ENCODE data around the gene ELFN1.

DNA sequence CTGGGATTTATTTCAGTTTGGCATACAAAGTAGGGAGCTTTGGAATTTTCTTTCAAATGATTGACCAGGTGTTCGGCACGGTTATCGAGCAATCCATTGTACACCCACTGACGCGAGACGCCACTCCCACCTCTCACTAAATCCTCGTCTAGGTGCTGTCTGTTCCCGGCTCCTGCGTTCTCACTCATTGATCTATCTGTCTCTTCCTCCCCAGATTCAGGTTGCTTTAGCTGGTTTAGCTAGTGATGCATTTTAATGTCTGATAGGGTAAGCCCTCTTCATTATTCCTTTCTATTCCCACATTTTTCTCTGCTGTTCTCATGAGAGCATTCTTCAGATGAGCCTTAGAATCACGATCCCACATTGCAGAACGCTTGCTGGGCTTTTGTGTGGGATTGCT is 91.7 kb downstream of the ELFN1 start:
- TF ChIP-seq, protein P1, sequence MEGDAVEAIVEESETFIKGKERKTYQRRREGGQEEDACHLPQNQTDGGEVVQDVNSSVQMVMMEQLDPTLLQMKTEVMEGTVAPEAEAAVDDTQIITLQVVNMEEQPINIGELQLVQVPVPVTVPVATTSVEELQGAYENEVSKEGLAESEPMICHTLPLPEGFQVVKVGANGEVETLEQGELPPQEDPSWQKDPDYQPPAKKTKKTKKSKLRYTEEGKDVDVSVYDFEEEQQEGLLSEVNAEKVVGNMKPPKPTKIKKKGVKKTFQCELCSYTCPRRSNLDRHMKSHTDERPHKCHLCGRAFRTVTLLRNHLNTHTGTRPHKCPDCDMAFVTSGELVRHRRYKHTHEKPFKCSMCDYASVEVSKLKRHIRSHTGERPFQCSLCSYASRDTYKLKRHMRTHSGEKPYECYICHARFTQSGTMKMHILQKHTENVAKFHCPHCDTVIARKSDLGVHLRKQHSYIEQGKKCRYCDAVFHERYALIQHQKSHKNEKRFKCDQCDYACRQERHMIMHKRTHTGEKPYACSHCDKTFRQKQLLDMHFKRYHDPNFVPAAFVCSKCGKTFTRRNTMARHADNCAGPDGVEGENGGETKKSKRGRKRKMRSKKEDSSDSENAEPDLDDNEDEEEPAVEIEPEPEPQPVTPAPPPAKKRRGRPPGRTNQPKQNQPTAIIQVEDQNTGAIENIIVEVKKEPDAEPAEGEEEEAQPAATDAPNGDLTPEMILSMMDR (IDR thresholded peaks at IDR 0.05) = no peak
- TF ChIP-seq POLR2A (IDR thresholded peaks at IDR 0.05) = no peak

Data from esophagus squamous epithelium (tissue), 4 donors.